Neural progenitor cell (in vitro differentiated cells): Measurements from ENCODE around the gene GDI2. TPM values are rescaled to one million over a fixed set of nuclear protein-coding genes. Genes with fewer than 3 reads are reported as not detected.

Experiments used
- DNase-seq: peaks from one replicate; pipeline ENCODE4 v3.0.0-alpha.2; 2016; ENCODE audit warnings: low spot score
- H2AFZ ChIP-seq: fragments of 200-600 bp; sonication (generic); replicated peaks from 2 replicates; pipeline ENCODE4 v1.6.1; 2016; ENCODE audit warnings: antibody characterized with exemption
- H3F3A ChIP-seq: fragments of 200-600 bp; sonication (generic); 2 replicates; pipeline ENCODE4 v1.6.1; 2016; ENCODE audit warnings: antibody characterized with exemption, low read depth
- H3K27ac ChIP-seq: fragments of 200-600 bp; sonication (generic); 2 replicates; pipeline ENCODE4 v1.5.1; 2016; ENCODE audit warnings: mild to moderate bottlenecking
- H3K27me3 ChIP-seq: fragments of 200-600 bp; sonication (generic); 2 replicates; pipeline ENCODE4 v1.6.1; 2016; ENCODE audit warnings: mild to moderate bottlenecking, moderate library complexity
- H3K36me3 ChIP-seq: fragments of 200-600 bp; sonication (generic); 2 replicates; pipeline ENCODE4 v1.5.1; 2016
- H3K4me1 ChIP-seq: fragments of 200-600 bp; sonication (generic); 2 replicates; pipeline ENCODE4 v1.6.1; 2016; ENCODE audit warnings: mixed run types
- H3K4me2 ChIP-seq: fragments of 200-600 bp; sonication (generic); 2 replicates; pipeline ENCODE4 v1.6.1; 2016
- H3K4me3 ChIP-seq: fragments of 200-600 bp; sonication (generic); 2 replicates; pipeline ENCODE4 v1.5.1; 2016
- H3K79me2 ChIP-seq: fragments of 200-600 bp; sonication (generic); 2 replicates; pipeline ENCODE4 v1.6.1; 2016; ENCODE audit warnings: low read depth
- H3K9ac ChIP-seq: fragments of 200-600 bp; sonication (generic); 2 replicates; pipeline ENCODE4 v1.6.1; 2016
- H3K9me3 ChIP-seq: fragments of 200-600 bp; sonication (generic); 2 replicates; pipeline ENCODE4 v1.5.1; 2016; ENCODE audit warnings: low read depth
- H4K20me1 ChIP-seq: fragments of 200-600 bp; sonication (generic); 2 replicates; pipeline ENCODE4 v1.6.1; 2016; ENCODE audit warnings: low read depth
- H3K27ac Mint-ChIP-seq: 3 replicates; pipeline ENCODE4 v1.8.0; 2021; ENCODE audit warnings: mixed read lengths
- H3K27me3 Mint-ChIP-seq: 2 replicates; pipeline ENCODE4 v1.8.0; 2022; ENCODE audit warnings: low read depth, mild to moderate bottlenecking, inconsistent platforms, moderate library complexity, mixed read lengths; ENCODE audit not compliant: insufficient read depth
- H3K36me3 Mint-ChIP-seq: 3 replicates; pipeline ENCODE4 v1.8.0; 2021; ENCODE audit warnings: mixed read lengths
- H3K4me1 Mint-ChIP-seq: 3 replicates; pipeline ENCODE4 v1.8.0; 2021; ENCODE audit warnings: mixed read lengths
- H3K4me3 Mint-ChIP-seq: 3 replicates; pipeline ENCODE4 v1.8.0; 2021; ENCODE audit warnings: mild to moderate bottlenecking, moderate library complexity, mixed read lengths
- H3K9me3 Mint-ChIP-seq: 3 replicates; pipeline ENCODE4 v1.8.0; 2020; ENCODE audit warnings: mixed read lengths
- CTCF ChIP-seq: fragments of 200-600 bp; sonication (generic); IDR thresholded peaks from 2 replicates; pipeline ENCODE4 v1.5.1; 2017; ENCODE audit warnings: antibody characterized with exemption, mild to moderate bottlenecking
- EZH2 ChIP-seq: fragments of 200-600 bp; sonication (generic); IDR thresholded peaks from 2 replicates; pipeline ENCODE4 v1.6.1; 2017; ENCODE audit warnings: antibody characterized with exemption, mild to moderate bottlenecking, moderate library complexity
- EZH2phosphoT487 ChIP-seq: fragments of 200-600 bp; sonication (generic); IDR thresholded peaks from 2 replicates; pipeline ENCODE4 v1.6.1; 2017; ENCODE audit warnings: antibody characterized with exemption
- total RNA-seq: library from RNA; depleted of rRNA; stranded (reverse); fragments of >200 nt; gene quantifications from 2 replicates; pipeline ENCODE4 v1.2.3, GENCODE V29; 2015; ENCODE audit warnings: low replicate concordance

The GDI2 gene
- total RNA-seq, 1 donor from 2014 or later = 592 TPM

DNA sequence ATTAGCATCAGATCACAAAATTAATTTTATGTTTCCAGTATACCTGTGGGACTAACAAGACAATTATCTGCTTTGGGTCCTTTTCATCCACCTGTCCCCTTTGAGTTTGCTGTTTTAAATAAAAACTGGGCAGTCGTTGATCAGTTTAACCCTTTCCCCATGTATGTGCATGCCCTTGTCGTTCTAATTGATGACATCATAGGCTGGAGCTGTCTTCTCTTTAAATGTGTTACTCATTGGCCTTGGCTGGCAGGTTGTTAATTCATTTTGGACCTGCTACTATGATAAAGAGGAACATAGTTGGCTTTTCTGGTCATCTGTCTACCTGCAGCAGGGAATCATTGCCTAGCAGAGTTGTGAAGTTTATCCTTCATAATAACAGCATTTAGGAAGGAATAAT is 74.8 kb downstream of the GDI2 start:
- Histone ChIP-seq H3K4me3 (no peak overlapping the region), H3K27me3 (no peaks in the 10 kb centered on the region), H2AFZ (no peak overlapping the region), H3K36me3 (peaks cover 3% of the 10 kb centered on the region), H3K9me3 (no peaks in the 10 kb centered on the region), H3K79me2 (peaks cover 9% of the 10 kb centered on the region), H3K4me1 (no peaks in the 10 kb centered on the region), H3K27ac (no peak overlapping the region), H4K20me1 (no peaks in the 10 kb centered on the region), H3F3A (no peaks in the 10 kb centered on the region), H3K9ac (no peak overlapping the region), H3K4me2 (no peak overlapping the region)
- Mint-ChIP-seq H3K9me3 (no peaks in the 10 kb centered on the region), H3K27me3 (peaks cover 2% of the 10 kb centered on the region), H3K4me1 (peaks cover 7% of the 10 kb centered on the region), H3K36me3 (peaks cover 16% of the 10 kb centered on the region), H3K4me3 (no peak overlapping the region), H3K27ac (no peak overlapping the region)
- DNase-seq = no peak
- TF ChIP-seq EZH2 = no peak
- no peak for TF ChIP-seq EZH2phosphoT487
- no peak for TF ChIP-seq CTCF

DNA sequence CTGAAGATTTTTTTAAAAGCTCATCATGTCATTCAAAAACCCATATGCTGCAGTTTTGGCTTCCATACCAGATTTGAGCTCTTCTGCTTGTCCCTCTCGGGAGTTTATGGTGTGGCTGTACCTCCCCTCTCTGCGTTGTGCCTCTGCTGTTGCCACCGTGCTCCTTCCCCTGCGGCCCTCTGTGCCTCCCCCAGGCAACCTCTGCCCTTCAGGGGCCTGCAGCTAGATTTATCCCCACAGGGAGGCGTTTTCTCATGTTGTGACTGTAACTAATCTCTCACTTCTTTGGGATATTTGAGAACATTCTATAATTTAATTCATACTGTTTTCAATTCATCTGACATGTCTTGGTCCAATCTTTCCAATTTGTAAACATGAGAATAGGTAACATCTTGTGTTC is 75.9 kb downstream of the GDI2 start:
- peaks cover 3% of the 10 kb centered on the region for H3K36me3 ChIP-seq
- peak overlapping the region; percentile 43 for H3K27ac Mint-ChIP-seq
- TF ChIP-seq CTCF (peak; percentile 45), EZH2 (no peak)

GRCh38 chr10:5736591-5736990 is 76.6 kb downstream of the GDI2 start:
- no peak overlapping the region for H3K27ac ChIP-seq
- no peak overlapping the region for H3K27ac Mint-ChIP-seq
- H3K36me3 Mint-ChIP-seq = peaks cover 16% of the 10 kb centered on the region
- no peak overlapping the region for H3K4me3 Mint-ChIP-seq
- H3K4me1 Mint-ChIP-seq = peaks cover 7% of the 10 kb centered on the region
- H3K79me2 ChIP-seq = peaks cover 9% of the 10 kb centered on the region
- H3K27me3 ChIP-seq = no peaks in the 10 kb centered on the region
- DNase-seq = no peak
- H3K4me2 ChIP-seq = no peak overlapping the region
- H3K4me3 ChIP-seq = no peak overlapping the region
- no peak overlapping the region for H3K9ac ChIP-seq
- H3K27me3 Mint-ChIP-seq = no peaks in the 10 kb centered on the region
- H3K9me3 ChIP-seq = no peaks in the 10 kb centered on the region
- no peak overlapping the region for H2AFZ ChIP-seq
- no peaks in the 10 kb centered on the region for H3F3A ChIP-seq
- H3K4me1 ChIP-seq = no peaks in the 10 kb centered on the region
- peaks cover 3% of the 10 kb centered on the region for H3K36me3 ChIP-seq
- TF ChIP-seq CTCF (no peak), EZH2phosphoT487 (no peak), EZH2 (no peak)
- no peaks in the 10 kb centered on the region for H3K9me3 Mint-ChIP-seq
- no peaks in the 10 kb centered on the region for H4K20me1 ChIP-seq

More for the DNA sequence above, 75.9 kb downstream of the GDI2 start:
- Mint-ChIP-seq H3K4me3 (no peak overlapping the region), H3K9me3 (no peaks in the 10 kb centered on the region), H3K4me1 (peaks cover 7% of the 10 kb centered on the region), H3K36me3 (peaks cover 16% of the 10 kb centered on the region), H3K27me3 (no peaks in the 10 kb centered on the region)
- Histone ChIP-seq H3K27ac (no peak overlapping the region), H3F3A (no peaks in the 10 kb centered on the region), H3K4me2 (no peak overlapping the region), H3K4me1 (no peaks in the 10 kb centered on the region), H3K9ac (no peak overlapping the region), H3K79me2 (peaks cover 9% of the 10 kb centered on the region), H4K20me1 (no peaks in the 10 kb centered on the region), H2AFZ (no peak overlapping the region), H3K27me3 (no peaks in the 10 kb centered on the region), H3K4me3 (no peak overlapping the region), H3K9me3 (no peaks in the 10 kb centered on the region)
- peak; percentile 45 for DNase-seq

DNA sequence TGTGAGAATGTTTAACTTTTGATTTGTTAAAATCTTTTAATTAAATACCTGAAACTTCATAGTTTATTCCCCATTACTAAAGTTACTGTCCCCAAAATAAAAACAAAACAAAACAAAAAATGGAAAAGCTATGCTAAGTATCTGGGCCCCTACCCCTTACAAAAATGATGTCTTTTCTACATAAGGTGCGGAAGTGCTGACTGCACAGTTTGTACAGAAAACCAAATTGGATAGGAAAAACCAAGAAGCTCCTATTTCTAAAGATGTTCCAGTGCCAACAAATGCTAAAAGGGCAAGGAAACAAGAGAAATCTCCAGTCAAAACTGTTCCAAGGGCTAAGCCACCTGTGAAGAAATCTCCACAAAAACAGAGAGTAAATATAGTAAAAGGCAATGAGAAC is 78.1 kb downstream of the GDI2 start:
- no peak overlapping the region for H3K4me3 ChIP-seq
- no peak overlapping the region for H3K4me3 Mint-ChIP-seq
- no peak overlapping the region for H2AFZ ChIP-seq
- H3K9me3 Mint-ChIP-seq = no peaks in the 10 kb centered on the region
- H3K27me3 ChIP-seq = no peaks in the 10 kb centered on the region
- H3K9ac ChIP-seq = no peak overlapping the region
- H3F3A ChIP-seq = no peaks in the 10 kb centered on the region
- H3K4me1 Mint-ChIP-seq = peaks cover 7% of the 10 kb centered on the region
- TF ChIP-seq CTCF (no peak), EZH2 (no peak), EZH2phosphoT487 (no peak)
- H4K20me1 ChIP-seq = no peaks in the 10 kb centered on the region
- H3K4me1 ChIP-seq = no peaks in the 10 kb centered on the region
- H3K27ac Mint-ChIP-seq = no peak overlapping the region
- H3K27me3 Mint-ChIP-seq = no peaks in the 10 kb centered on the region
- peaks cover 13% of the 10 kb centered on the region for H3K36me3 Mint-ChIP-seq
- no peak for DNase-seq
- peaks cover 3% of the 10 kb centered on the region for H3K36me3 ChIP-seq
- no peaks in the 10 kb centered on the region for H3K9me3 ChIP-seq
- H3K79me2 ChIP-seq = peaks cover 9% of the 10 kb centered on the region
- no peak overlapping the region for H3K27ac ChIP-seq
- no peak overlapping the region for H3K4me2 ChIP-seq
